WTC11 (cell line): ENCODE data around the gene RMND5A.

Source experiments
- CREB1 ChIP-seq: sonication (generic); formaldehyde crosslinking; IDR thresholded peaks from 2 replicates; pipeline ENCODE4 v1.8.0; 2023; ENCODE audit warnings: mild to moderate bottlenecking, missing genetic modification reagents
- HMGXB4 ChIP-seq: sonication (generic); formaldehyde crosslinking; IDR thresholded peaks from 2 replicates; pipeline ENCODE4 v1.8.1; 2023; ENCODE audit warnings: mild to moderate bottlenecking, moderate library complexity, missing genetic modification reagents
- MAX ChIP-seq: sonication (generic); formaldehyde crosslinking; IDR thresholded peaks from 2 replicates; pipeline ENCODE4 v1.8.0; 2022; ENCODE audit warnings: mild to moderate bottlenecking, missing genetic modification reagents
- NR3C1 ChIP-seq: sonication (generic); formaldehyde crosslinking; conservative IDR thresholded peaks from 2 replicates; pipeline ENCODE4 v1.8.1; 2023; ENCODE audit warnings: low read depth, mild to moderate bottlenecking, missing genetic modification reagents
- SP1 ChIP-seq: sonication (generic); formaldehyde crosslinking; conservative IDR thresholded peaks from 2 replicates; pipeline ENCODE4 v1.8.1; 2022; ENCODE audit warnings: missing genetic modification reagents
- TEAD4 ChIP-seq: sonication (generic); formaldehyde crosslinking; IDR thresholded peaks from 2 replicates; pipeline ENCODE4 v1.8.0; 2022; ENCODE audit warnings: mild to moderate bottlenecking, missing genetic modification reagents
- ZNF121 ChIP-seq: sonication (generic); formaldehyde crosslinking; IDR thresholded peaks from 2 replicates; pipeline ENCODE4 v1.8.0; 2023; ENCODE audit warnings: missing genetic modification reagents
- TF ChIP-seq, protein P1 (sequence below): fragments of 200-600 bp; IDR thresholded peaks from 2 replicates; pipeline ENCODE4 v1.8.0; 2022; ENCODE audit warnings: antibody characterized with exemption
- TF ChIP-seq, protein P2 (sequence below): fragments of 250-450 bp; sonication (Bioruptor Pico); IDR thresholded peaks from 2 replicates; pipeline ENCODE4 v2.1.2; 2022; ENCODE audit warnings: mild to moderate bottlenecking, moderate library complexity
- TF ChIP-seq, protein P3 (sequence below): sonication (generic); formaldehyde crosslinking; IDR thresholded peaks from 2 replicates; pipeline ENCODE4 v1.8.0; 2022; ENCODE audit warnings: mild to moderate bottlenecking, missing genetic modification reagents

- TF ChIP-seq HMGXB4 (CRISPR knock-in tag) (no peak), NR3C1 (CRISPR knock-in tag) (no peak), CREB1 (no peak), SP1 (CRISPR knock-in tag) (no peak), MAX (no peak), TEAD4 (CRISPR knock-in tag) (no peak), ZNF121 (CRISPR knock-in tag) (no peak)
- TF ChIP-seq, protein P1, sequence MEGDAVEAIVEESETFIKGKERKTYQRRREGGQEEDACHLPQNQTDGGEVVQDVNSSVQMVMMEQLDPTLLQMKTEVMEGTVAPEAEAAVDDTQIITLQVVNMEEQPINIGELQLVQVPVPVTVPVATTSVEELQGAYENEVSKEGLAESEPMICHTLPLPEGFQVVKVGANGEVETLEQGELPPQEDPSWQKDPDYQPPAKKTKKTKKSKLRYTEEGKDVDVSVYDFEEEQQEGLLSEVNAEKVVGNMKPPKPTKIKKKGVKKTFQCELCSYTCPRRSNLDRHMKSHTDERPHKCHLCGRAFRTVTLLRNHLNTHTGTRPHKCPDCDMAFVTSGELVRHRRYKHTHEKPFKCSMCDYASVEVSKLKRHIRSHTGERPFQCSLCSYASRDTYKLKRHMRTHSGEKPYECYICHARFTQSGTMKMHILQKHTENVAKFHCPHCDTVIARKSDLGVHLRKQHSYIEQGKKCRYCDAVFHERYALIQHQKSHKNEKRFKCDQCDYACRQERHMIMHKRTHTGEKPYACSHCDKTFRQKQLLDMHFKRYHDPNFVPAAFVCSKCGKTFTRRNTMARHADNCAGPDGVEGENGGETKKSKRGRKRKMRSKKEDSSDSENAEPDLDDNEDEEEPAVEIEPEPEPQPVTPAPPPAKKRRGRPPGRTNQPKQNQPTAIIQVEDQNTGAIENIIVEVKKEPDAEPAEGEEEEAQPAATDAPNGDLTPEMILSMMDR = no peak
- TF ChIP-seq, protein P2, sequence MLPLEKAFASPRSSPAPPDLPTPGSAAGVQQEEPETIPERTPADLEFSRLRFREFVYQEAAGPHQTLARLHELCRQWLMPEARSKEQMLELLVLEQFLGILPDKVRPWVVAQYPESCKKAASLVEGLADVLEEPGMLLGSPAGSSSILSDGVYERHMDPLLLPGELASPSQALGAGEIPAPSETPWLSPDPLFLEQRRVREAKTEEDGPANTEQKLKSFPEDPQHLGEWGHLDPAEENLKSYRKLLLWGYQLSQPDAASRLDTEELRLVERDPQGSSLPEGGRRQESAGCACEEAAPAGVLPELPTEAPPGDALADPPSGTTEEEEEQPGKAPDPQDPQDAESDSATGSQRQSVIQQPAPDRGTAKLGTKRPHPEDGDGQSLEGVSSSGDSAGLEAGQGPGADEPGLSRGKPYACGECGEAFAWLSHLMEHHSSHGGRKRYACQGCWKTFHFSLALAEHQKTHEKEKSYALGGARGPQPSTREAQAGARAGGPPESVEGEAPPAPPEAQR = no peak
- TF ChIP-seq, protein P3, sequence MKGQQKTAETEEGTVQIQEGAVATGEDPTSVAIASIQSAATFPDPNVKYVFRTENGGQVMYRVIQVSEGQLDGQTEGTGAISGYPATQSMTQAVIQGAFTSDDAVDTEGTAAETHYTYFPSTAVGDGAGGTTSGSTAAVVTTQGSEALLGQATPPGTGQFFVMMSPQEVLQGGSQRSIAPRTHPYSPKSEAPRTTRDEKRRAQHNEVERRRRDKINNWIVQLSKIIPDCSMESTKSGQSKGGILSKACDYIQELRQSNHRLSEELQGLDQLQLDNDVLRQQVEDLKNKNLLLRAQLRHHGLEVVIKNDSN (CRISPR knock-in tag) = no peak
Observed at GRCh38 chr2:86686460-86686859, 33.6 kb upstream of the RMND5A start.
